Middle frontal gyrus (tissue), 1 donor: Measurements from ENCODE around the gene USP10.
"Not testable (repeated sequence)": the region's sequence is repeated elsewhere in the genome, so short reads cannot be mapped to it uniquely, and the experiment has no call there.

Experiments used
- DNase-seq: peaks from one replicate; pipeline ENCODE4 v3.0.0-alpha.2; 2015; ENCODE audit warnings: low spot score; ENCODE audit errors: extremely low spot score

The USP10 gene

DNA sequence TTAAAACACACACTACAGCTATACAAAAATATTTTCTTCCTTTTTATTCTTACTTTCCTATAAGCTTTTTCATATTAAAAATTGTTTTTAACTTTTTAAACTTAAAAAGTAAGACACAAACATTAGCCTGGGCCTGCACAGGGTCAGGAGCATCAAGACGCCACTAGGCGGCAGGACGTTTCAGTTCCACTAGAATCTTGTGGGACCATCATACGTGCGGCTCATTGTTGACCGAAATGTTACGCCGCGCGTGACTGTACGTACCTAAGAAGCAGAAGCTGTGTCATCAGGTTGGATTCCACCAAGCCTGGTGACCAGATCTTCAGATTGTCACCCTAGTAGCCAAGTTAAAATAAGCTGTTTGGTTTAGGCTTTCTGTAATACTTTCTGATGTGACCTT, 47.1 kb downstream of the USP10 start:
- no peak for DNase-seq

GRCh38 chr16:84748247-84748646, 48.4 kb downstream of the USP10 start:
- DNase-seq: not testable (repeated sequence)

- no peak for DNase-seq
Measured at GRCh38 chr16:84749072-84749471, 49.3 kb downstream of the USP10 start.

- no peak for DNase-seq
Measured at GRCh38 chr16:84749815-84750214, 50.0 kb downstream of the USP10 start.

GRCh38 chr16:84750575-84750974, 50.8 kb downstream of the USP10 start:
- no peak for DNase-seq

DNA sequence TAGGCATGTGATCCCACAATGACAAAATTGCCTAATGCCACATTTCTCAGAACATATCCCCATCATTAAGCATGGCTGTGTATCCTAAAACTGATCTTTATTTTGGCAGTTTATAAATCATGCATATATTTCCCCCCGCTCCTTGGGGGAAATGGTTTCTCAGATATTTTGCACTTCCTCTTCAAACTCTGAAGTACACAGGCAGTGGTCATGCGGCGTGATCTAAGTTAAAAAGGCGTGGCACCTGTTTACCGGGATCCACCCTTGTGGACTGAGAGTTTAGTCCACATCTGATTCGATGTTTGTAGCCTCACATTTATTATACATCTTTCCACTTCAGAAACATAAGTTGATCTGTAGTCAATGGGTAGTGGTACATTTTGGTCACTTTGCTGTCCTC, 51.4 kb downstream of the USP10 start:
- DNase-seq: no peak

GRCh38 chr16:84751947-84752346, 52.1 kb downstream of the USP10 start:
- no peak for DNase-seq

- no peak for DNase-seq
Measured at GRCh38 chr16:84752600-84752999, 52.8 kb downstream of the USP10 start.

DNA sequence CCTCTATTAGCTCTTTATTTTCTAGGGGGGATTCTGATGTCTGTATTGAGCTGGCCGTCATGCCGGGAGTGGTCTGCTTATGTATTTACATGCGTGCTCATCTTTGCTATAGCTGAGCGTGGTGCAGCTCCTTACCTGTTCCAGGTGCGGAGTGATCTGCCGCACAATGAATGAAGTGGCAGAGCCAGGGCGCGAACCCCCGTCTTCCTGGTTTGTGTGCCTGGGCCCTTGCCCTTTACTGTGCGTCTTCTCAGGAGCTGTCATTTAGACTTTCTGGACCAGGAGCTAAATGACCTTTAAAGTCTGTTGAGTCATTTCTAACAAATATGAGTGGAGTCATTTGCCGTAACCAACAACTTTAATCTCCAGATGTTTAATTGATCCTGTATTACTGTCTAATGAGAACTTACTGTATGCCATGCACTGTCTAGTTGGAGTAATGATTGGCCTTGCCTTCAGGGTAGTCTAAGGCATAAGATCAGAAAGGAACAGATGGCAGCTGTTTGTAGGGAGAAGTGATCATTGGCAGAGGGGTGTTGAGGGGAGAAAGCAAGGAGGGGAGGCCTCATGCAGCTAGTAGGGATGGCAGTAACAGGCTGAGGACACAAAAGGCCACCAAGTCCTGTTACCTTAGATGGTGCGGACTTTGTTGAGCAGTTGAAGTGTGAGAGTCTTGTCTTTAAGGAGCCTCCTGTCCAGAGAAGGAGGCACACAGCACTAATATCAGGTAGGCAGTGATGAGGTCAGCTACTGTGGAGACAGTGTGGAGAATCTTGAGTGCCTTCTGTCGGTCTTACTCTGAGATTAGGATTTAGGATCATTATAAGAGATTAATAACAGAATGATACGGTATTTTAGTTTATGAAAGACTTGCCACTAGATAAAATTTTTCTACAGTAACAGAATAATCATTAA, 53.9 kb downstream of the USP10 start:
- no peak for DNase-seq

GRCh38 chr16:84754353-84754856, 54.6 kb downstream of the USP10 start:
- DNase-seq: peak; percentile 75

GRCh38 chr16:84754956-84755672, 55.3 kb downstream of the USP10 start:
- no peak for DNase-seq

DNA sequence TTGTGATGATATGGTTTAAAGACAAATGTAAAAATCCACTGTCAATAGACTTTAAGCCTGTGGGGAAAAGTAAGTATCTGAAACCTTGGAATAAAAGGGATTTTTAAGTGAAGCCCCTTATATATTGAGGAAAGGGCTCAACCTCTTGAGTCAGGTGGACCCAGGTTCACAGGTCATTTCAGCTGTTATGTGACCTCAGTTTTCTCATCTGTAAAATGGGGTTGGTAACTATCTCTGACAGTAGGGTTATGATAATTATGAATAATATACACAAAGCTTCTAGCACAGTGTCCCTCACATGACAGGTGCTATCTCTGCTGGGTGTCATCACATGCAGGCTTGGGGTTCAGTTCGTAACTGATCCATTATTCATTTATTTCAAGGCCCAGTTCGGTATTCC, 57.0 kb downstream of the USP10 start:
- DNase-seq: no peak

DNA sequence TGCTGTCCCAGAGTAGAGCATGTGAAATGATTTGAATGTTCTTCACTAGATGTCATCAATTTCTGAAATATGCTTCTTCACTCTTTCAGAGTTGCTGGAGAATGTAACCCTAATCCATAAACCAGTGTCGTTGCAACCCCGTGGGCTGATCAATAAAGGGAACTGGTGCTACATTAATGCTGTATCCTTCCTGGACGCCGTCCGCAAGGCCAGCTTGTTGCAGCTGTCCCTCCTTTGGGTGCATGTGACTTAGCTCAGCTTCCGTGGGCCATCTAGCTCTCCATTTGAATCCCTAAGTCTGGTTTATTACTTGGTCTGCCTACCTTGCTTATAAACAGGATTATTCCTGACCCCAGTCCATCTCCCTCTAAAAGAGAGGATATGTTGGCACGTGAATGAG, 58.8 kb downstream of the USP10 start:
- DNase-seq: no peak

- DNase-seq: no peak
Measured at GRCh38 chr16:84759061-84759460, 59.3 kb downstream of the USP10 start.

- DNase-seq: no peak
Measured at GRCh38 chr16:84759906-84760305, 60.1 kb downstream of the USP10 start.

DNA sequence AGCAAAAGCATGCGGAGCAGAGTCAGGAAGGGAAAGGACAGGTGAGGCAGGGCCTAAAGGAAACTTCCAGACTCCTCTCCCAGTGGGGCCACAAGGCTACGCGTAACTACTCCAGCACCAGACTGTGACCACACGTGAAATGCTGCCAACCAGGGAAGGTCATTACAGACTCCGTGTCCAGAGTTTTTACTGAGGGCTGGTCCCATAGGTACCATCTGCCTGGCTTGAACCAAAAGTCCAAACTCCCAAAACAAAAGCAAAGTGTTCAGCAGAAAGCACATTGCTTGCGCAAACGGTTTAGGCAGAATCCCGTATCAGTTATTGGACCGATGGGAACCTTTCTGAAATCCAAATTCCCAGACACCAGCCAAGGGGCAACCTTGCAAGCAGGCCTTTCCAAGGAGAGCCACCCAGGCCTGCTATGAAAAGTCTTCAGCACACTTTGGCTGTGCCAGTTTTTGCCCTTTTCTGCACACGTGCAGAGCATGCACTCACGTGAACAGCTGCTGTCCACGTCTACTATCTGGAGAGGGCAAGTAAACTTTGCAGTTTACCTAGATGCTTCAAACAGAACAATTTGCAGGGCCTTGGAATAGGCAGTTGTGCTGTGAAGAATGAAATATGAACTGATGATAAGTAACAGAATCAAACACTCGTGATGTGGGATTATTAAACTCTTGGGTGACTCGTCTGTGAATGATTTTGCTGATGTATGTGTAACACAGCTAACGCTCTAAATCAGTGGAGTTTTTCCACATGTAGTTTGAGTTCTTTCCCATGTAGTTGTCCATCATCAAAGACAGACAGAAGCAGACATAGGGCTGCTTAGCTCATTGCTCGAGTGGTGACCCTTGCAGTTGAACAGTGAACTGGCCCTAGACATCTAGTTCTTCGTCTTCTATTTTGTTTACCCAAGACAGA, 61.9 kb downstream of the USP10 start:
- DNase-seq: no peak

- no peak for DNase-seq
Measured at GRCh38 chr16:84763164-84763563, 63.4 kb downstream of the USP10 start.

DNA sequence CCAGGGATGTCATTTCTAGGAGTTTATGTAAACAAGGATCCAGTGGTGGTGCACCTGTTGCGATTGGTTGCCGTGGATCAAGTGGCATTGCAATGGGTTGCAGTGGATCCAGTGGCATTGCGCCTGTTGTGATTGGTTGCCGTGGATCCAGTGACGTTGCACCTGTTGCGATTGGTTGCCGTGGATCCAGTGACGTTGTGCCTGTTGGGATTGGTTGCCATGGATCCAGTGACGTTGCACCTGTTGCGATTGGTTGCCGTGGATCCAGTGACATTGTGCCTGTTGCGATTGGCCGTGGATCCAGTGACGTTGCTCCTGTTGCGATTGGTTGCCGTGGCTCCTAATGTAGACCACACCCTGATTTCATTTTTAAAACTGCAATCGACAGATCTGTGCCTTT, 63.8 kb downstream of the USP10 start:
- DNase-seq: no peak

GRCh38 chr16:84764970-84765369, 65.2 kb downstream of the USP10 start:
- DNase-seq: no peak

GRCh38 chr16:84765616-84766580, 66.1 kb downstream of the USP10 start:
- DNase-seq: no peak
